ENCODE data around the gene ZFAND3.

GRCh38 chr6:38187811-38188590 lies 368.5 kb downstream of the ZFAND3 start:
- TF ChIP-seq CTCF (IDR thresholded peaks at IDR 0.05) (no peak), POLR2A (IDR thresholded peaks at IDR 0.05) (no peak)

Measured in adrenal gland (tissue), 5 donors.